T follicular helper cell (primary cell): Measurements from ENCODE around the gene BARX2.

Experiments
- DNase-seq: peaks from one replicate; pipeline ENCODE4 v3.0.0-alpha.2; 2020; ENCODE audit warnings: low read depth

BARX2 gene

GRCh38 chr11:129374081-129374992 is 1.3 kb upstream of the BARX2 start:
- DNase-seq: no peak

GRCh38 chr11:129374993-129375750 is 476 bp upstream of the BARX2 start:
- DNase-seq: no peak

GRCh38 chr11:129376658-129377341 is 1.2 kb downstream of the BARX2 start:
- DNase-seq: no peak

GRCh38 chr11:129377739-129378138 is 2.1 kb downstream of the BARX2 start:
- no peak for DNase-seq

GRCh38 chr11:129380413-129380812 is 4.8 kb downstream of the BARX2 start:
- no peak for DNase-seq

- no peak for DNase-seq
Measured at GRCh38 chr11:129382583-129382982, 6.9 kb downstream of the BARX2 start.

- no peak for DNase-seq
Measured at GRCh38 chr11:129383060-129383459, 7.4 kb downstream of the BARX2 start.

GRCh38 chr11:129383502-129383901 is 7.9 kb downstream of the BARX2 start:
- DNase-seq: no peak

- no peak for DNase-seq
Measured at GRCh38 chr11:129384415-129384814, 8.8 kb downstream of the BARX2 start.

GRCh38 chr11:129385801-129386200 is 10.2 kb downstream of the BARX2 start:
- DNase-seq: no peak

GRCh38 chr11:129386795-129387397 is 11.2 kb downstream of the BARX2 start:
- no peak for DNase-seq

- no peak for DNase-seq
Measured at GRCh38 chr11:129387434-129387833, 11.8 kb downstream of the BARX2 start.

- DNase-seq: no peak
Measured at GRCh38 chr11:129388824-129389223, 13.2 kb downstream of the BARX2 start.

GRCh38 chr11:129390303-129390821 is 14.7 kb downstream of the BARX2 start:
- no peak for DNase-seq

GRCh38 chr11:129391360-129391759 is 15.7 kb downstream of the BARX2 start:
- DNase-seq: no peak

- no peak for DNase-seq
Measured at GRCh38 chr11:129391821-129392220, 16.2 kb downstream of the BARX2 start.

- DNase-seq: no peak
Measured at GRCh38 chr11:129392995-129393394, 17.3 kb downstream of the BARX2 start.

GRCh38 chr11:129394709-129395108 is 19.1 kb downstream of the BARX2 start:
- DNase-seq: no peak

- no peak for DNase-seq
Measured at GRCh38 chr11:129395432-129395831, 19.8 kb downstream of the BARX2 start.

- DNase-seq: no peak
Measured at GRCh38 chr11:129395883-129396282, 20.2 kb downstream of the BARX2 start.

- DNase-seq: no peak
Measured at GRCh38 chr11:129396454-129396853, 20.8 kb downstream of the BARX2 start.
